Measurements from ENCODE around the gene ARHGAP1. TPM values are rescaled to one million over a fixed set of nuclear protein-coding genes. Genes with fewer than 3 reads are reported as not detected.

ARHGAP1 gene
- total RNA-seq, 1 experiment from 2014 or later: 43.5 TPM

DNA sequence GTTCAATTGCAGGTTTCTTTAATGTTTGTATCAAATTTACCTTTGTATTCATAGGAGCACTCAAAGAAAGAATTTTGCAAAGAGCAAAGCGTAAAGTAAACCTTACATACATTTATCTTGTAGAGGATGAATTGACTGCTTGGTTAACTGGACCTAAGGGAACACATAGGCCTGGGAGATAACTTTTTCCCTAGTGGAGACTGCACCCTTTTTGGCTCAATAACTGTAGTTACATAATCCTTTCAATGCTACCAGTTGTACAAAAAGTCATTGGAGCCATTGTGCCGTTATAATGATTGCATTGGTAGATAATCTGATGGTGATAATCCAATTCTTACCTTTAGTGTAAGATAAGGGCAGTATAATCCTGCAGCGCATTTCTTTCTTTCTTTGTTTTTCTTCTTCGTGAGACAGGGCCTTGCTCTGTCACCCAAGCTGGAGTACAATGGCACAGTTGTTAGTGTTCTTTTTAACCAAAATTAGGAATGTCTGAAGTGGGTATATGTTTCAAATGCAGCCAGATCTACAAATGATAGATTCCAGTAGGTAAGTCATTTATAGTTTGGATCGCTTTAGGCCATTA is 64.8 kb downstream of the ARHGAP1 start:
- Histone ChIP-seq H3K4me1 (ENCODE audit: control insufficient read depth, insufficient read depth, low read length) (no peaks in the 10 kb centered on the region; the same call in 1 of the 2 replicates), H3K9me3 (ENCODE audit: control insufficient read depth, insufficient read depth, low read depth, low read length) (no peaks in the 10 kb centered on the region), H3K36me3 (ENCODE audit: control insufficient read depth, insufficient read depth, low read length) (0 out of 2 replicates have a peak, but pooled peaks cover 2% of the 10 kb centered on the region), H3K4me3 (ENCODE audit: low read depth in 2 of 2, low read length in 2 of 2) (no peak overlapping the region), H3K27ac (ENCODE audit: low read length) (no peak overlapping the region), H3K27me3 (ENCODE audit: control insufficient read depth, insufficient read depth, low read length) (no peaks in the 10 kb centered on the region)
- ATAC-seq: no peak
- no TSS peak for BruUV-seq (replicated peaks)
- in situ Hi-C loops (cut with HindIII; ENCODE audit: low pct_unique_long_range_greater_than_20kb, low sequenced_read_pairs): no loop called here
- TF ChIP-seq TCF7L2 (IDR thresholded peaks at IDR 0.05; ENCODE audit: low read depth, low read length): no peak
- TF ChIP-seq, protein P1, sequence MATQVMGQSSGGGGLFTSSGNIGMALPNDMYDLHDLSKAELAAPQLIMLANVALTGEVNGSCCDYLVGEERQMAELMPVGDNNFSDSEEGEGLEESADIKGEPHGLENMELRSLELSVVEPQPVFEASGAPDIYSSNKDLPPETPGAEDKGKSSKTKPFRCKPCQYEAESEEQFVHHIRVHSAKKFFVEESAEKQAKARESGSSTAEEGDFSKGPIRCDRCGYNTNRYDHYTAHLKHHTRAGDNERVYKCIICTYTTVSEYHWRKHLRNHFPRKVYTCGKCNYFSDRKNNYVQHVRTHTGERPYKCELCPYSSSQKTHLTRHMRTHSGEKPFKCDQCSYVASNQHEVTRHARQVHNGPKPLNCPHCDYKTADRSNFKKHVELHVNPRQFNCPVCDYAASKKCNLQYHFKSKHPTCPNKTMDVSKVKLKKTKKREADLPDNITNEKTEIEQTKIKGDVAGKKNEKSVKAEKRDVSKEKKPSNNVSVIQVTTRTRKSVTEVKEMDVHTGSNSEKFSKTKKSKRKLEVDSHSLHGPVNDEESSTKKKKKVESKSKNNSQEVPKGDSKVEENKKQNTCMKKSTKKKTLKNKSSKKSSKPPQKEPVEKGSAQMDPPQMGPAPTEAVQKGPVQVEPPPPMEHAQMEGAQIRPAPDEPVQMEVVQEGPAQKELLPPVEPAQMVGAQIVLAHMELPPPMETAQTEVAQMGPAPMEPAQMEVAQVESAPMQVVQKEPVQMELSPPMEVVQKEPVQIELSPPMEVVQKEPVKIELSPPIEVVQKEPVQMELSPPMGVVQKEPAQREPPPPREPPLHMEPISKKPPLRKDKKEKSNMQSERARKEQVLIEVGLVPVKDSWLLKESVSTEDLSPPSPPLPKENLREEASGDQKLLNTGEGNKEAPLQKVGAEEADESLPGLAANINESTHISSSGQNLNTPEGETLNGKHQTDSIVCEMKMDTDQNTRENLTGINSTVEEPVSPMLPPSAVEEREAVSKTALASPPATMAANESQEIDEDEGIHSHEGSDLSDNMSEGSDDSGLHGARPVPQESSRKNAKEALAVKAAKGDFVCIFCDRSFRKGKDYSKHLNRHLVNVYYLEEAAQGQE (IDR thresholded peaks at IDR 0.05; ENCODE audit: insufficient read depth in 1 of 2, low read depth in 2 of 2, low read length in 1 of 2): no peak
- no peak for TF ChIP-seq POLR2AphosphoS5 (IDR thresholded peaks at IDR 0.05; ENCODE audit: low read depth, low read length)
- no peak for TF ChIP-seq SIN3A (IDR thresholded peaks at IDR 0.05; ENCODE audit: borderline replicate concordance, insufficient read depth, low read depth, low read length)
- TF ChIP-seq, protein P2, sequence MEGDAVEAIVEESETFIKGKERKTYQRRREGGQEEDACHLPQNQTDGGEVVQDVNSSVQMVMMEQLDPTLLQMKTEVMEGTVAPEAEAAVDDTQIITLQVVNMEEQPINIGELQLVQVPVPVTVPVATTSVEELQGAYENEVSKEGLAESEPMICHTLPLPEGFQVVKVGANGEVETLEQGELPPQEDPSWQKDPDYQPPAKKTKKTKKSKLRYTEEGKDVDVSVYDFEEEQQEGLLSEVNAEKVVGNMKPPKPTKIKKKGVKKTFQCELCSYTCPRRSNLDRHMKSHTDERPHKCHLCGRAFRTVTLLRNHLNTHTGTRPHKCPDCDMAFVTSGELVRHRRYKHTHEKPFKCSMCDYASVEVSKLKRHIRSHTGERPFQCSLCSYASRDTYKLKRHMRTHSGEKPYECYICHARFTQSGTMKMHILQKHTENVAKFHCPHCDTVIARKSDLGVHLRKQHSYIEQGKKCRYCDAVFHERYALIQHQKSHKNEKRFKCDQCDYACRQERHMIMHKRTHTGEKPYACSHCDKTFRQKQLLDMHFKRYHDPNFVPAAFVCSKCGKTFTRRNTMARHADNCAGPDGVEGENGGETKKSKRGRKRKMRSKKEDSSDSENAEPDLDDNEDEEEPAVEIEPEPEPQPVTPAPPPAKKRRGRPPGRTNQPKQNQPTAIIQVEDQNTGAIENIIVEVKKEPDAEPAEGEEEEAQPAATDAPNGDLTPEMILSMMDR (IDR thresholded peaks at IDR 0.05): no peak
- ChIA-PET CTCF (no interaction called here), POLR2A (no interaction called here)
- intact Hi-C loops (cut with micrococcal nuclease; ENCODE audit: unreplicated experiment): no loop called here
- DNase-seq (ENCODE audit: low read depth, low spot score): no peak

DNA sequence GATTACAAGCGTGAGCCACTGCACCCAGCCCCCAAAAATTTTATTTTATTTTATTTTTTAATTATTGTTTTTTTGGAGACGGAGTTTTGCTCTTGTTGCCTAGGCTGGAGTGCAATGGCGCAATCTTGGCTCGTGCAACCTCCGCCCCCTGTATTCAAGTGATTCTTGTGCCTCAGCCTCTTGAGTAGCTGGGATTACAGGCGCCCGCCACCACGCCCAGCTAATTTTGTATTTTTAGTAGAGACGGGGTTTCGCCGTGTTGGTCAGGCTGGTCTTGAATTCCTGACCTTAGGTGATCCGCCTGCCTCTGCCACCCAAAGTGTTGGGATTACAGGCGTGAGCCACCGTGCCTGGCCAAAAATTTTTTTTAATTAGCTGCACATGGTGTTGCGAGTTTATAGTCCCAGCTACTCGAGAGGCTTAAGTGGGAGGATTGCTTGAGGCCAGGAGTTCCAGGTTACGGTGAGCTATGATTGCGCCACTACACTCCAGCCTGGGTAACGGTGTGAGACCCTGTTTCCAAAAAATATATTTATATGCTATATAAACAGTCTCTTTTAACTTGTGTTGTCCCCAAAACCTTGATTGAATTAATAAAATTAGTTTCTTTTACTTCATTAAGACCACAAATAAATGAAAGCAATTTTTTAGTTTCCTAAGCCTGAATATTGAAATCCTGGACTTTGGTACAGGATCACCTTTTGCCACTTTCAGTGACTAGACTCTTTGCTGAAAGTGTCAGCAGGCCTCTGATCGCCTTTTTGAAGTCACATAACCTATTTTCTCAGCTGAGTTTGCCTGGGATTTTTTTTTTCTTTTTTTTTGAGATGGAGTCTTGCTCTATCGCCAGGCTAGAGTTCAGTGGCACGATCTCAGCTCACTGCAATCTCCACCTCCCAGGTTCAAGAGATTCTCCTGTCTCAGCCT is 66.9 kb downstream of the ARHGAP1 start:
- CTCF ChIA-PET: interaction anchor here (0.7 kb wide), 1 partner anchor 9 kb away, joined by 3 read pairs; no protein-coding TSS in a partner anchor

More for the DNA sequence above, 66.9 kb downstream of the ARHGAP1 start:
- ATAC-seq (no peak), DNase-seq (ENCODE audit: low read depth, low spot score) (no peak)
- BruUV-seq (replicated peaks): no TSS peak
- no peaks in the 10 kb centered on the region for H3K4me1 ChIP-seq (ENCODE audit: control insufficient read depth, insufficient read depth, low read length)
- H3K27me3 ChIP-seq (ENCODE audit: control insufficient read depth, insufficient read depth, low read length): no peaks in the 10 kb centered on the region
- intact Hi-C loops (cut with micrococcal nuclease; ENCODE audit: unreplicated experiment): no loop called here
- POLR2A ChIA-PET: interaction anchor here (0.5 kb wide), 1 partner anchor 11 kb away, joined by 3 read pairs; no protein-coding TSS in a partner anchor
- no peak overlapping the region for H3K27ac ChIP-seq (ENCODE audit: low read length)
- H3K36me3 ChIP-seq (ENCODE audit: control insufficient read depth, insufficient read depth, low read length): 0 out of 2 replicates have a peak, but pooled peaks cover 2% of the 10 kb centered on the region
- in situ Hi-C loops (cut with HindIII; ENCODE audit: low pct_unique_long_range_greater_than_20kb, low sequenced_read_pairs): no loop called here
- no peak overlapping the region for H3K4me3 ChIP-seq (ENCODE audit: low read depth in 2 of 2, low read length in 2 of 2)
- TF ChIP-seq TCF7L2 (IDR thresholded peaks at IDR 0.05; ENCODE audit: low read depth, low read length): no peak
- no peak for TF ChIP-seq SIN3A (IDR thresholded peaks at IDR 0.05; ENCODE audit: borderline replicate concordance, insufficient read depth, low read depth, low read length)
- TF ChIP-seq, protein P2 (IDR thresholded peaks at IDR 0.05): no peak
- no peak for TF ChIP-seq POLR2AphosphoS5 (IDR thresholded peaks at IDR 0.05; ENCODE audit: low read depth, low read length)
- TF ChIP-seq, protein P1 (IDR thresholded peaks at IDR 0.05; ENCODE audit: insufficient read depth in 1 of 2, low read depth in 2 of 2, low read length in 1 of 2): no peak
- H3K9me3 ChIP-seq (ENCODE audit: control insufficient read depth, insufficient read depth, low read depth, low read length): no peaks in the 10 kb centered on the region

Data from Panc1 (cell line).